CD4-positive, alpha-beta T cell treated with Interleukin-1 beta for 1 hour (primary cell): ENCODE measurements around the gene FBLN2.

Source experiments
- DNase-seq, 2 donors: peaks; one replicate each; pipeline ENCODE4 v3.0.0-alpha.2; 2020 to 2022

The FBLN2 gene

DNA sequence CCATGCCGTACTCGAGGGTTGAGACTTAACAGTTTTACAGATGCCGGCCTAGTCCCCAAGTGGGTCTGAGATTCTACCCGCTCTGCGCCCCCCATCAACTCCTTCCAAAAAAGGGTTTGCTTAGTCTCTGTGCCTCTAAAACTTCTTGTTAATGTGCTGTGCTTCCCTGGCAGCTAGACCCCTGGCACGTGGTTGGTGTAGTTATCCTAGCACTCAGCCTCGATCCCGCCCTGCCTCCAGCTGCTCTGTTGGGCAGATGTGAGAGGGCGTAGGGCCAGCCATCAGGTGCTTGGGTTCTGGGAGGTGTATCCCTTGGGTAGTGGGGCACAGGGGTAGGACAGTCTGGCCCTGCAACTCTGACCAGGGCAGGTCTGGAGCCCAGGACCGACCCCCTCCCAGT lies 79.5 kb downstream of the FBLN2 start:
- DNase-seq = no peak

DNA sequence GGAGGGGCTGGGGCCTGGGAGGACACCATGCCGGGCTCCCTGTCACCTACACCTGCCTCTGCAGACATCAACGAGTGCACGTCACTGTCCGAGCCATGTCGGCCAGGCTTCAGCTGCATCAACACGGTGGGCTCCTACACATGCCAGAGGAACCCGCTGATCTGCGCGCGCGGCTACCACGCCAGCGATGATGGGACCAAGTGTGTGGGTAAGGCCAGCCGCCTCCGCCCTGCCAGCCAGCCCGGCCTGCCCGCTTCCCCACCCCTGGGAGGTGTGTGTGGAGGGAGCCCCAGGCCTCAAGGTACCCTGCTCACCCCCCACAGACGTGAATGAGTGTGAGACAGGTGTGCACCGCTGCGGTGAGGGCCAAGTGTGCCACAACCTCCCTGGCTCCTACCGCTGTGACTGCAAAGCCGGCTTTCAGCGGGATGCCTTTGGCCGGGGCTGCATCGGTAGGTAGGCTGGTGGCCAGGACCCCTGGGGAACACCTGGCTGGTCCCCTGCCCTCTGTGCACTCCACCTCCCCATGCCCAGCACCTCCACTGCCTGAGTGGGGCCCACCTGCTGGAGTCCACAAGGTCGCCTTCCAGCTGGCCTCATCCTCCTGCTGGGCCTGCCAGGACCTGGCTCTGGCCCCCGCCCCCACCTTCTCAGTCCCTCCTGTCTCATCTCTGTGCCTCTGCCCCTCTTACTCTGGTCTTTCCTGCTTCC lies 80.1 kb downstream of the FBLN2 start:
- no peak for DNase-seq

DNA sequence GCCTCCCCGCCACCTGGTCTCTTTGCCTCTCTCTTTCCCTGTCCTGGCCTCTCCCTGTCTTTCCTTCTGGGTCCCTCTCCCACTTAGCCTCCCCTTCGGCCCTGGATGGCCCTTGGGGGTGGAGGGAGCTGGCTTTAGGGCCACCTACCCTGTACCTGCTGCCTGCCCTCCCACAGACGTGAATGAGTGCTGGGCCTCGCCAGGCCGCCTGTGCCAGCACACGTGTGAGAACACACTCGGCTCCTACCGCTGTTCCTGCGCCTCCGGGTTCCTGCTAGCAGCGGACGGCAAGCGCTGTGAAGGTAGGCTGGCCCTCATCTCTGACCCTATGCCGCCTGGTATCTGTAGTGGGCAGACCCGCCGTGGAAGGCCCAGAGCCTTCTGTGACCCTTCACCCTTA lies 80.7 kb downstream of the FBLN2 start:
- DNase-seq = no peak

GRCh38 chr3:13631256-13631655 lies 82.3 kb downstream of the FBLN2 start:
- DNase-seq = no peak

GRCh38 chr3:13633176-13633575 lies 84.3 kb downstream of the FBLN2 start:
- DNase-seq = no peak

- no peak for DNase-seq
Observed at GRCh38 chr3:13634151-13634550, 85.2 kb downstream of the FBLN2 start.

DNA sequence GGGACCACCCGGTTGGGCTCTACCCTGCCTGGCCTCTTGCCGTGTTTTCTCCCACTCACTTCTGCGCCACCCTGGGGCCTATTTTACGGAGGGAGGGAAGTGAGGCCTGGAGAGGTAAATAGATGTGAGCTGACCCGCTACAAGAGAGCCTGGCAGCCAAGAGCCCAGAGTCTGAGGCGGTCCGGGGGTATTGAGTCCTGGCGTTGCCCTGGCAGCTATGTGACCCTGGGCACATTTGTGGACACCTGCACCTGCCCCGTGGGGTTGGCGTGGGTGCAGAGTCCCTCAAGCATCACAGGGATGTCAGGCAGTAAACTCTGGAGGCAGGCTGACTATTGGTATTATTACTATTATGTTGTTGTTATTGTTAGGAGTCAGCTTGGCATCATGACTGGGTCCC lies 85.7 kb downstream of the FBLN2 start:
- DNase-seq = no peak

DNA sequence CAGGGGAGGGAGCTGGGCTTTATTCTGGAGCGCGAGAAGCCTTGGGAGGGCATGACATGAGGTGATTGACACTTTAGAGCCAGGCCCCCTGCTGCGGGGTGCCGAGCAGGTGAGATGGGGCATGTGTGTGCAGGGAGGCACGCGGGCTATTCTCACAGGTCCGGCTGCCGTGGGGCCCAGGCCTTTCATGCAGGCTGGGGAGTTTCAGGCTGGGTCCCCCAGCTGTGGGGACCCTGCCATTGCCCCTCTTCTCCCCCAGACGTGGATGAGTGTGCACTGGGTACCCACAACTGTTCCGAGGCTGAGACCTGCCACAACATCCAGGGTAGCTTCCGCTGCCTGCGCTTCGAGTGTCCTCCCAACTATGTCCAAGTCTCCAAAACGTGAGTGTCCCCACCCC lies 87.3 kb downstream of the FBLN2 start:
- DNase-seq = no peak

DNA sequence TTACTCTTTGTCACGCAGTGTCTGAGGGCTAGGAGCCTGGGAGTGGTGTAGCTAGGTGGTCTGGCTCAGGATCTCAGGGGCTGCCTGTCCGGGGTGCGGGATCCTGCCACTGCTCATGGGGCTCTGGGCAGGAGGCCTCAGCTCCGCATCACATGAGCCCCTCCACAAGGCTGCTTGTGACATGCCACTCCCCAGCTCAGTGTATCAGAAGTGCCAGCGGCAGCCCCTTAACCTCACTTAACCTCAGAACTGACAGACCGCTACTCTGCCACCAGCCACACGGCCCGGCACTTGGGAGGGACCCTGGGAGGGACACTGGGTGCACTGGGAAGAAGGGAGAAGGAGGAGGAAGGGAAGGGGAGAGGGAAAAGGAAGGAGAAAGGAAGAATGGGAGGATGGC lies 87.9 kb downstream of the FBLN2 start:
- no peak for DNase-seq

- no peak for DNase-seq
Observed at GRCh38 chr3:13637311-13637891, 88.5 kb downstream of the FBLN2 start.

GRCh38 chr3:13637953-13638352 lies 89.0 kb downstream of the FBLN2 start:
- DNase-seq = no peak

DNA sequence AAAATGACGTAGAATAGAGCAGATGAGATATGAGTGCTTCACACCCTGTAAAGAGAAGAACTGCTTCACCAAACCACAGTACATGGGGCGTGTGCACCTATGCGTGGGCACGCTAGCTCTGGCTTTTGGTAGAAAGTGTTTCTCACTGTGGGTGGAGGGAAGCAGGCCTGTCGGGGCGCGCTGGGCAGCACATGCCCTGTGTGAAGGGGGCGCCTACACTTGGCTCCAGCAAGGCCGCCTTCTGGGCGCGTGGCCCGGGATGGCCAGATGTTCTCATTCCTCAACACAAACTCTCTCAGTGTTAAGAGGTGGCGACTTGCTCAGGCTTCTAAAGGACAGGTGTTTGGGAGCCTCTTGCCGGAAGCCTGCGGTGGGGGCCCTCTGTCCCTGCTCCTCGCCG lies 90.0 kb downstream of the FBLN2 start:
- no peak for DNase-seq

GRCh38 chr3:13642597-13642996 lies 93.7 kb downstream of the FBLN2 start:
- no peak for DNase-seq

DNA sequence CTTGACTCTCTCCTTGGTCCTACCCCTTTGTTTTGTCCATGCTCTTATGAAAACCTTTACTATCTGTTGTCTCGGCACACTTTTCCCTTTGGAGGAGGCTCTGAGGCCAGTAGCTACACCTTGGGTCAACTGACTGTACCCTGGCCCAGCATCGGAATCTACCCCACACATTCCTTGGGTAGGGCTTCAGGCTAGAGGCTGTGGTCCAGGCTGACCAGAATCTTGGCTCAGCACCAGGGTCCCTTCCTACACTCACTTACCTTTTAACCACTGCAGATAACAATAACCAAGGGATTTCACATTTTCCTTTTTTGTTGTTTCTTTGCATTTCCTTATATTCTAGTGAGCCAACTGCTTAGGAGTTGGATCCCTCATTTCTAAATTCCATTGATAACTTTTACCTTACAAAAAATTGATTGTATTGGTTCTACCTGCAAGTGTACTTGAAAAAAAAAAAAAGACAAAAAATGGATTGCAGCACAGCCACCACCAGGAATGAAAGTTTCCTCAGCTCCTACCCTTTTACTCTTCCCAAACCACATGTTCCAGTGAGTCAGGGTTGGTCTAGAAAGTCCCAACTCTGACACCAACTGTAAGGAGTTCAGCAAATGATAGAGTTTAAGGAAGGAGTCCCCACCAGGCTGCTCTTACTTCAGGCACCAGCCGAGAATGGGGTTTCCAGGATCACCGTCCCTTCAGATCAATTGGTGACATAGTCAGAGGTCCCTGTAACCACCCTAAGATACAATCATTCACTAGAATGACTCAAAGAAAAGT lies 95.6 kb downstream of the FBLN2 start:
- DNase-seq = no peak

- no peak for DNase-seq
Observed at GRCh38 chr3:13645801-13646637, 97.1 kb downstream of the FBLN2 start.

- DNase-seq = peak; percentile 16 to 23
Observed at GRCh38 chr3:13647298-13648059, 98.6 kb downstream of the FBLN2 start.

DNA sequence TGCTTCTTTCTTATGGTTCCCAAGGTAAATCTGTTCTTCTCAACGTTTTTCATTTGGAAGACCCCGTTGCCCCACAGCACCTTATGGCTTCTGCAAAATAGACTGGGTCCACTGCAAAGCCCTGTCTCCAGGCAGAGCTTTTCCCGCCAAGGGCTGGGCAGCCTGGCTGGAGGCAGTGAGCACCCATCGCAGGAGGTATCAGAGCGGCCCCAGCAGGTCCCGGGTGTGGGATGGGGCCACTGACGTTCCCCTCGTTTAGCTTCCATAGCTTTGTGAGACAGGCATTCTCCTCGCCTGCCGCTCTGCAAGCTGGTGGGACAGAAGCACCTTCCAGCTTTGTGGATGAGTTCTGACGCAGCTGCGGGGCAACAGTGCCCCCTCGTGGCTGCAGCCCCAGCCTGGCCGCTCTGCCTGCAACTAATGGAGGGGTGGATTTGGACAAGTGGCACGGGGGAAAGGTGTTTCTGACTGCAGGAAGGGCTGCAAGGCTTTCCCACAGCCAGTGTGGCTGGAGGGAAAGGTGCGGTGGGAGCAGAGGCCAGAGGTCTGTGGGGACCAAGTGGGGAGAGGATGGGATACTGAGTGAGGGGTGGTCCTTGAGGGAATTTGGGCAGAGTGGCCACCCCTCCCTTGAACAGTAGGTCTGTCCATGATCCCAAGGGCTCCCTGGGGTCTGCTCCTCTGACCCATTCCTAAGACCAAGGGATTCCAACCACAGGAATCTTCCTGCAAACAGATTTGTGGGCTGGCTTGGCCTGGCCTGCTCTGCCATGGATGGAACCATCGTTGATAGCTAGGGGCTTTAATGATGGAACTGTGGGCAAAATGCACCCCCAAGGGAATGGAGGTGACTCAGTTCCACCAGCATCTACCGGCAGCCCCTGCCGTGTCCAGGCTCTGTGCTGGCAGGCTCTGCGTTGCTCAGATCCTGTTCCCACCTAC lies 99.4 kb downstream of the FBLN2 start:
- peak; percentile 74 to 77 for DNase-seq

- DNase-seq = peak; percentile 79
Observed at GRCh38 chr3:13650210-13651056, 101.5 kb downstream of the FBLN2 start.

DNA sequence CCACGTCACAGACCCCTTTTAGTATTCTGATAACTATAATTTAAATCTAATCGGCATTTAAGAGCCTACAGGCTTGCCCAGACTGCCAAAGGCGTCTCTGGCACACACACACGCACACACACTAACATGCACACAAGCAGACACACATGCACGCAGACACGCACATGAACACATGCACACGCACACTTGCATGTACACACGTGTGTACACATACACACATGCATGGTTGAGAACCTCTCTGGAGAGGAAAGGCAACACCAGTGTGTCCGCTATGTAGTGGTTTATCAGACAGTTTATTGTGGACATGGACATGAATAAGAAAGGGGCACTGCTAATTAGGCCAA lies 102.1 kb downstream of the FBLN2 start:
- no peak for DNase-seq

GRCh38 chr3:13651775-13652428 lies 103.0 kb downstream of the FBLN2 start:
- no peak for DNase-seq
